ENCODE results near the gene ZNF132.

Gene ZNF132

GRCh38 chr19:58387338-58388174, 52.4 kb downstream of the ZNF132 start:
- DNase-seq (ENCODE audit: low read depth, low spot score), result no peak

GRCh38 chr19:58386576-58387337, 53.2 kb downstream of the ZNF132 start, which contains the start of gene RPS5:
Gene RPS5, plus strand, starts transcription at chr19:58387269. Its CDS starts 869 bp downstream, at chr19:58388138.
- DNase-seq (ENCODE audit: low read depth, low spot score), result peak; percentile 97

GRCh38 chr19:58385891-58386575, 53.9 kb downstream of the ZNF132 start:
- DNase-seq (ENCODE audit: low read depth, low spot score), result no peak

- DNase-seq (ENCODE audit: low read depth, low spot score), result no peak
These were observed 54.6 kb downstream of the ZNF132 start for GRCh38 chr19:58385313-58385890.

- no peak for DNase-seq (ENCODE audit: low read depth, low spot score)
These were observed 56.9 kb downstream of the ZNF132 start for GRCh38 chr19:58382997-58383603.
